GM19351 (cell line): ENCODE results near the gene MNT.

ENCODE experiments used
- ATAC-seq: cut with Tn5 transposase; IDR thresholded peaks from one replicate; pipeline ENCODE4 v1.9.1; 2021; ENCODE audit warnings: mild to moderate bottlenecking, moderate library complexity; ENCODE audit not compliant: unreplicated experiment

The MNT gene

GRCh38 chr17:2383628-2384167, 17.2 kb downstream of the MNT start:
- ATAC-seq, result no peak

DNA sequence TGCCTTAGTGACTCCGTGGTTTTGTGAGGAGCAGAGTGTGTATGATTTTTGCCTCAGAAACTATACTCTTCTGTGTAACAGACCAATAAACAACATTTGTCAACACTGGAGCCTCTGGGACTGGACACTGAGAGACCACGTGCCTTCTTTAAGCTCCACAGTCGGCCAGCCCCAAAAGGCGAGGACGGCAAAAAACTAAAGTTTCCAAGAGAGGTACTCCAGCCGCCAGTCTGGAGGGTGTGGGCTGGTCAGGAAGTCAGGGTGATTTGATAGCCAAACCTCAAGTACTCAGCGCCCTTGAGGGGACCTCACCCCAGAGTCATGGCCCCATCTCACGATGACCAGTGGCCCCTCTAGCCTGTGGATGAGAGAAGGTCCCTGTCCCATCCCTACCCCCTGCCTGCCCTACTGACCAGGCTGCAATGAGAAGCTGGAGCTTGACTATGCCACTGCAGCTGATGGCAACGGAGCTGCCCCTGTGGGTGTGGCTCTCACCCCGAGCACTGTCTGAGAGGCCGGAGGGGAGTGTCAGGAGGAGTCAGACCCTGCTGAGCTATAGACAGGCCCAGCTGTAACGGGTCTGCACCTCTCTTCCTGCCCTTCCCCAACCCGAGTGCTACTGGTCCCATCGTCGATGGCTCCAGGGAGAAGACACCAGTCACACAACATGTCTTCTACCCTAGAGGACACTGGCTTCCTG, 19.8 kb downstream of the MNT start:
- ATAC-seq, result no peak

GRCh38 chr17:2380226-2380922, 20.5 kb downstream of the MNT start:
- no peak for ATAC-seq

- ATAC-seq, result no peak
Measured at GRCh38 chr17:2379489-2380225, 21.2 kb downstream of the MNT start.

DNA sequence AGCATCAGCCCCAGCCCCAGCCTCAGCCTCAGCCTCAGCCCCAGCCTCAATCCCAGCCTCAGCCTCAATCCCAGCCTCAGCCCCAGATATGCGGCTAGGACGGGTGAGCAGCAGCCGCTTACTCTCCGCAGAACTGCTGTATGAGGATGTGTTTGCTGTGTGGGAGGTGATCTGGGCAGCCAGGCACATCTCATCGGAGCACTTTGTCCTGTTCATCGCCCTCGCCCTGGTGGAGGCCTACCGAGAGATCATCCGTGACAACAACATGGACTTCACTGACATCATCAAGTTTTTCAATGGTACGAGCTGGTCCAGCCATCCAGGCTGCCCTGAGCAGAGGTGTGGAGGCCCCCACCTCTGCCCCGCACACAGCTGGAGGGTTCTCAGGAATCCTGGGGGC, 22.0 kb downstream of the MNT start:
- ATAC-seq, result no peak

GRCh38 chr17:2377659-2378058, 23.2 kb downstream of the MNT start:
- no peak for ATAC-seq

DNA sequence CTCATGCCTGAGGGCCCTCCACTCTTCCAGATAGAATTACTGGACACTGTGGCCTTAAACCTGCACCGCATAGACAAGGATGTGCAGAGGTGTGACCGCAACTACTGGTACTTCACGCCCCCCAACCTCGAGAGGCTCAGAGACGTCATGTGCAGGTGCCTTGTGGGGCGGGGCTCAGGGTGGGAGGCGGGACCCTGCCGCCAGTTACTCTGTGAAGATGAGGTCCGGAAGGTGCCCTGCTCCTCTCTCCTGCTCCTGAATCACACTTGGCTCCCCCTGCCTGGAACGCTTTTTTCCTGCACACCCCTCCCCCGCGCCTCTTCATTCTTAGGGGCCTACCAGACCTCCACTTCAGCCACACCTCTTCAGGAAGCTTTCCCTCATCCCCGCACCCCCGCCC, 24.8 kb downstream of the MNT start:
- ATAC-seq, result no peak

GRCh38 chr17:2375406-2375805, 25.5 kb downstream of the MNT start:
- ATAC-seq, result no peak

GRCh38 chr17:2374549-2375285, 26.1 kb downstream of the MNT start:
- ATAC-seq, result no peak

GRCh38 chr17:2373179-2373578, 27.7 kb downstream of the MNT start:
- no peak for ATAC-seq

- ATAC-seq, result no peak
Measured at GRCh38 chr17:2372681-2373080, 28.2 kb downstream of the MNT start.

- no peak for ATAC-seq
Measured at GRCh38 chr17:2372180-2372579, 28.7 kb downstream of the MNT start.

DNA sequence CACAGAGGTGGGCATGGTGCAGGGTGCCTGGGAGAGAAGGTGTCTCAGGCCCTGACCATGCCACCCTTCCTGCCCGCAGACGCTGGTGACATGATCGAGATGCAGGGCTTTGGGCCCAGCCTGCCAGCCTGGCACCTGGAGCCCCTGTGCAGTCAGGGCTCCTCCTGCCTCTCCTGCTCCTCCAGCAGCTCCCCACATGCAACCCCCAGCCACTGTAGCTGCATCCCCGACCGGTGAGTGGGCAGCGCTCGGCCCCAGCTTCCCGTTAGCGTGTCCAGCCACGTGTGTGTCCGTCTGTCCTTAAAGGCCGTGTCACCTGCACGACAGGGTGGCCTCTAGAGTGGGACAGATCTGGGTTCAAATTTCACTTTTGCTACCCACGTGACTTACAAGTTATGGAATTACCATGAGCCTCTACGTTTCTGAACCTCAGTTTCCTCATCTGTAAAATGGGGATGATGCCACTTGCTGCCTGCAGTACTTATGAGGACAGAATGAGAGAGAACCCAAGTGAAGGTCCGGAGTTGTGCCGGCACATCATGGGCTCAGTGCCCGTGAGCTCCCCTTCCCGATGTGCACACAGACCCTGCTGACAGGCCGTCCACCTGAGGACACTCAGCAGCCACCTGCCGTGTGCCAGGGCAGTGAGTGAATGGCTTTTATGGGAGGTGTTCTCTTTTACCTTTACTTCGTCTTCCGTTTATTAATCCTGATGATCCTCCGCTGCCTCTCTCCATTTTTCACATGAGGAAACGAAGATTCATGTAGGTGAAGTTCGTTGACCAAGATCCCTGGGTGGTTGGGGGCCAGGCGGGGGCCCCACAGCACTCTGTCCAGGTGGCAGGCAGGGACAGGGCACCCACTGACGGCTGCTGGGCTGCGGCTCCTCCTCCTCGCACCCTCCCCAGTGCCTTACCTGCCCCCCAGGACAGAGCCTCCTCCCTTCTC, 29.4 kb downstream of the MNT start:
- ATAC-seq, result no peak

DNA sequence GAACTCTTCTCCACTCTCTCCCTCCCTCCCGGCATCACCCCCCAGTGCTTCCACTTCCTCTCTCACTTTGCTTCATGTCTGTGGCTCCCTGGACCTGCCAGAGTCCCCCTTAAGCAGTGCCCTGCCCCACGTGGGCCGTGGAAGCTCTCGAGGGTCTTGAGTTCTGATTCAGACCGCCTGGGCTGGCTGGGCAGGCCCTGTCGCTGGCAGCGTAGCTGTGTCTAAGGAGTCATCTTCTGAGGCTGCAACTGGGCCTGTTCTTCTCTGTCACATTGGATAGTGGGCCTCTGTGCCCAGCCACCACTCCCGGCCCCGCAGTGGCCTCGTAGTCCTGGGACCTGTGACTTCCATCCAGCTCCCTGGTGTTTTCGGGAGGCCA, 30.7 kb downstream of the MNT start:
- no peak for ATAC-seq

GRCh38 chr17:2369551-2370210, 31.2 kb downstream of the MNT start:
- no peak for ATAC-seq

DNA sequence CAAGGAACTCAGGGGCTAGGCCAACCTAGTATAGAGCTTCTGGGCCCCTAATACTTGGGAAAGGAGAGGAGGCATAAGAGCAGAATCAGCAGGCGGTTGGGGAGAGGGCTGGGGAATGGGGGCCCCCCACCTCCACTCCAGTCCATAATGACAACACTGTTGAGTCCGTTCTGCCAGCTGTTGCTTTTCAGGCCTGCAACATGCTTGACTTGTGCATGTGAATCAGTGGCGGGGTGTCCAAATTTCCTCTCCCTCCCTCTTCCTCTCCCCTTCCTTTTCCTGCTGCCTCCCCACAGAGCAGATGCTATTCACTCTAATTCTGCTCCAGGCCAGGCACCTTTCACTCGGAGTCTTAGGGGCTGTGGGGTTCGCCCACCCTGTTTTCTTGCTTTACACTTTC, 31.8 kb downstream of the MNT start:
- ATAC-seq, result no peak

DNA sequence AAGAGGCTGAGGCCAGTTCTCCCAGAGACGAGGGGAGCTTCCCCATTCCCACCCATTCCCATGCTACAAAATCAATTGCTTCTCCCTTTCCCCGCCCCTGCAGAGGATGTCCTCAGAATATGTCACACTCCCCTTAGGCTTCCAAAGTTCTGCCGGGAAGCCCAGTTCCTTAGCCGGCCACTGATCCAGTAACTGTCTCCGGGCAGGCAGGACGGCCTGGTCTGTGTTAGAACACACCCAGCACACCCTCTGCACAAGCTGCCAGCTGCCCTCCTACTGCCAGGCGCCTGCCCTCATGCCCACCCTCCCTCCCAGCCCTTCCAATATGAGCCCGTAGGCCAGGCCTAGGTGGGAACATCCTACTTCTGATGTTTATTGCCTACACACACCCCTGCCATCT, 32.5 kb downstream of the MNT start:
- ATAC-seq, result no peak

GRCh38 chr17:2366747-2367494, 33.9 kb downstream of the MNT start:
- ATAC-seq, result no peak

DNA sequence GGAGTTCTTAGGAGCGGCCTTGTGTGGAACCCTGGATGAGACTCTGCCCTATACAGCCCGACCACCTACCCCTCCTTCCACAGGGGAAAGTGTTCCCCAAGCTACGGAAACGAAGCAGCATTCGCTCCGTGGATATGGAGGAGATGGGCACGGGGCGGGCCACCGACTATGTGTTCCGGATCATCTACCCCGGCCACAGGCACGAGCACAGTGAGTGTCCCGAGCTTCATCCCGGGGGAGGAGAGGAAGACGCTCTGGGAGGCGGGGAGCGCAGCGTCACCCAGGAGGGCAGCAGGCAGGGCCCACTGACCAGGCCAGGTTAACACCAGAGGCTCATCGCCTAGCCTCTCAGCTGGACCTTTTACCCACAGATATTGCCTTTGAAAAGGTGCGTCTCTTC, 35.7 kb downstream of the MNT start:
- no peak for ATAC-seq
